ENCODE data around the gene BBX.
A peak's percentile ranks its signal among the peaks of the same experiment; 100 is the strongest.
"Not testable (repeated sequence)": the region's sequence is repeated elsewhere in the genome, so short reads cannot be mapped to it uniquely, and the experiment has no call there.

BBX gene

GRCh38 chr3:107690522-107691138 is 167.9 kb downstream of the BBX start:
- DNase-seq: peak; percentile 74

GRCh38 chr3:107691984-107692383 is 169.2 kb downstream of the BBX start:
- not testable (repeated sequence) for DNase-seq

- not testable (repeated sequence) for DNase-seq
Measured at GRCh38 chr3:107697348-107697747, 174.6 kb downstream of the BBX start.

GRCh38 chr3:107697855-107698254 is 175.1 kb downstream of the BBX start:
- not testable (repeated sequence) for DNase-seq

GRCh38 chr3:107699682-107700081 is 176.9 kb downstream of the BBX start:
- DNase-seq: no peak

- DNase-seq: no peak
Measured at GRCh38 chr3:107701299-107701698, 178.5 kb downstream of the BBX start.

- DNase-seq: no peak
Measured at GRCh38 chr3:107704477-107704876, 181.7 kb downstream of the BBX start.

- no peak for DNase-seq
Measured at GRCh38 chr3:107705046-107705445, 182.3 kb downstream of the BBX start.

- peak; percentile 27 for DNase-seq
Measured at GRCh38 chr3:107710851-107711250, 188.1 kb downstream of the BBX start.

- no peak for DNase-seq
Measured at GRCh38 chr3:107716734-107717133, 194.0 kb downstream of the BBX start.

GRCh38 chr3:107718547-107718946 is 195.8 kb downstream of the BBX start:
- DNase-seq: no peak

GRCh38 chr3:107727102-107727501 is 204.3 kb downstream of the BBX start:
- DNase-seq: no peak

GRCh38 chr3:107729686-107730085 is 206.9 kb downstream of the BBX start:
- no peak for DNase-seq

GRCh38 chr3:107734317-107734716 is 211.6 kb downstream of the BBX start:
- no peak for DNase-seq

- no peak for DNase-seq
Measured at GRCh38 chr3:107737914-107738313, 215.2 kb downstream of the BBX start.

- DNase-seq: no peak
Measured at GRCh38 chr3:107738486-107739183, 215.9 kb downstream of the BBX start.

GRCh38 chr3:107739227-107739626 is 216.5 kb downstream of the BBX start:
- DNase-seq: no peak

GRCh38 chr3:107740992-107741896 is 218.5 kb downstream of the BBX start:
- DNase-seq: peak; percentile 52

GRCh38 chr3:107745354-107745753 is 222.6 kb downstream of the BBX start:
- no peak for DNase-seq

GRCh38 chr3:107752202-107752990 is 229.6 kb downstream of the BBX start:
- peak; percentile 43 for DNase-seq

GRCh38 chr3:107753494-107753893 is 230.7 kb downstream of the BBX start:
- peak; percentile 69 for DNase-seq

GRCh38 chr3:107753976-107754375 is 231.2 kb downstream of the BBX start:
- DNase-seq: no peak

GRCh38 chr3:107756649-107757048 is 233.9 kb downstream of the BBX start:
- DNase-seq: no peak
